RPMI7951 (cell line): Measurements from ENCODE around the gene KCNMA1. TPM values are rescaled to one million over a fixed set of nuclear protein-coding genes. Genes with fewer than 3 reads are reported as not detected.

Experiments used
- DNase-seq: peaks from one replicate; pipeline ENCODE4 v3.0.0-alpha.2; 2012; ENCODE audit warnings: low read depth
- total RNA-seq: library from RNA; depleted of rRNA; stranded (reverse); fragments of >200 nt; shearing (Covaris generic); gene quantifications from 2 replicates; pipeline ENCODE4 v1.2.3, GENCODE V29; 2014

KCNMA1 gene
- total RNA-seq, 1 experiment from 2014 or later = 47.7 TPM

- peak; percentile 58 for DNase-seq
Observed at GRCh38 chr10:77281719-77282118, 355.9 kb downstream of the KCNMA1 start.

GRCh38 chr10:77279207-77279606 is 358.4 kb downstream of the KCNMA1 start:
- DNase-seq = peak; percentile 90

- peak; percentile 90 for DNase-seq
Observed at GRCh38 chr10:77274046-77274795, 363.4 kb downstream of the KCNMA1 start.

GRCh38 chr10:77269163-77269562 is 368.4 kb downstream of the KCNMA1 start:
- no peak for DNase-seq

GRCh38 chr10:77268721-77269120 is 368.9 kb downstream of the KCNMA1 start:
- DNase-seq = no peak

- no peak for DNase-seq
Observed at GRCh38 chr10:77267703-77268675, 369.6 kb downstream of the KCNMA1 start.

GRCh38 chr10:77266242-77266641 is 371.4 kb downstream of the KCNMA1 start:
- DNase-seq = no peak

- DNase-seq = no peak
Observed at GRCh38 chr10:77264527-77264926, 373.1 kb downstream of the KCNMA1 start.

GRCh38 chr10:77264107-77264506 is 373.5 kb downstream of the KCNMA1 start:
- DNase-seq = peak; percentile 46

GRCh38 chr10:77263700-77264099 is 373.9 kb downstream of the KCNMA1 start:
- DNase-seq = no peak

GRCh38 chr10:77261146-77261545 is 376.5 kb downstream of the KCNMA1 start:
- DNase-seq = no peak

- no peak for DNase-seq
Observed at GRCh38 chr10:77259171-77259874, 378.3 kb downstream of the KCNMA1 start.

GRCh38 chr10:77256346-77256745 is 381.3 kb downstream of the KCNMA1 start:
- DNase-seq = no peak

GRCh38 chr10:77253556-77254064 is 384.0 kb downstream of the KCNMA1 start:
- DNase-seq = no peak

- DNase-seq = peak; percentile 20
Observed at GRCh38 chr10:77253147-77253545, 384.5 kb downstream of the KCNMA1 start.

- DNase-seq = no peak
Observed at GRCh38 chr10:77252380-77253146, 385.0 kb downstream of the KCNMA1 start.

- DNase-seq = peak; percentile 51
Observed at GRCh38 chr10:77251297-77252013, 386.2 kb downstream of the KCNMA1 start.

- DNase-seq = no peak
Observed at GRCh38 chr10:77249901-77250459, 387.6 kb downstream of the KCNMA1 start.

- DNase-seq = no peak
Observed at GRCh38 chr10:77248104-77248790, 389.4 kb downstream of the KCNMA1 start.
